Esophagus muscularis mucosa (tissue), 4 donors: ENCODE data around the gene TSHZ3.

Experiments
- EP300 ChIP-seq: sonication (generic); formaldehyde crosslinking; IDR thresholded peaks from one replicate; pipeline ENCODE4 v1.6.1; 2017; ENCODE audit warnings: antibody characterized with exemption
- POLR2A ChIP-seq: fragments of 450-650 bp; IDR thresholded peaks from one replicate; pipeline ENCODE4 v1.6.1; 2017; ENCODE audit warnings: antibody characterized with exemption, moderate library complexity, mild to moderate bottlenecking, low read depth
- TF ChIP-seq, protein P1 (sequence below), 3 experiments: fragments of 200-600 bp in 2 of 3; fragments of 450-650 bp in 1 of 3; sonication (generic) in 2 of 3; IDR thresholded peaks; one replicate each; pipeline ENCODE4 v1.5.1; 2017 to 2019; ENCODE audit warnings: antibody characterized with exemption in 3 of 3, mild to moderate bottlenecking in 2 of 3, moderate library complexity in 1 of 3

DNA sequence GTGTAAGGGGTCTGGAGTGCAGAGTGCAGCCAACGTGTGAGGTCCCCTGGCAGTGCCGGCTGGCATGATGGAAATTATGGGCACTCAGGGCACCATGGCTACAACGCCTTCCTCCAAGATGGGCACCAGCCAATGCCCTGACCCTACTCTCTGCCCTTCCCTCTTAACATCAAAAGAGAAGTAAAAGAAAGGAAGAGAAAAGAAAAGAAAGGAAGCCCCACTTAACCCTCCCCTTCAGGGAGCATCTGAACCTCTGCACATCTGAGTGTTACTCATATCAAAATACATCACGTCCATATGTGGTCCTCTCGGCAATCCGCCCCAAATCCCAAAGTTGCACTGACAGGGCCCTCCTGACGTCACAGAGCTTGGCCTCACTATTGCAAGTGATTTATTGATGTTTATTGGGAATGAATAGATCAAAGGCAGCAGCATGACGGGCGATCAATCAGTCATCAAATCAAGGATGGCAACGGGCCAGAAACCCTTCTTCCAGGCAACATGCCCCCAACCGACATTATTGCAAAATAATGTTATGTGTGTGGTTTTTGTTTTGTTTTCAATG, 1.3 kb downstream of the TSHZ3 start:
- TF ChIP-seq, protein P1, sequence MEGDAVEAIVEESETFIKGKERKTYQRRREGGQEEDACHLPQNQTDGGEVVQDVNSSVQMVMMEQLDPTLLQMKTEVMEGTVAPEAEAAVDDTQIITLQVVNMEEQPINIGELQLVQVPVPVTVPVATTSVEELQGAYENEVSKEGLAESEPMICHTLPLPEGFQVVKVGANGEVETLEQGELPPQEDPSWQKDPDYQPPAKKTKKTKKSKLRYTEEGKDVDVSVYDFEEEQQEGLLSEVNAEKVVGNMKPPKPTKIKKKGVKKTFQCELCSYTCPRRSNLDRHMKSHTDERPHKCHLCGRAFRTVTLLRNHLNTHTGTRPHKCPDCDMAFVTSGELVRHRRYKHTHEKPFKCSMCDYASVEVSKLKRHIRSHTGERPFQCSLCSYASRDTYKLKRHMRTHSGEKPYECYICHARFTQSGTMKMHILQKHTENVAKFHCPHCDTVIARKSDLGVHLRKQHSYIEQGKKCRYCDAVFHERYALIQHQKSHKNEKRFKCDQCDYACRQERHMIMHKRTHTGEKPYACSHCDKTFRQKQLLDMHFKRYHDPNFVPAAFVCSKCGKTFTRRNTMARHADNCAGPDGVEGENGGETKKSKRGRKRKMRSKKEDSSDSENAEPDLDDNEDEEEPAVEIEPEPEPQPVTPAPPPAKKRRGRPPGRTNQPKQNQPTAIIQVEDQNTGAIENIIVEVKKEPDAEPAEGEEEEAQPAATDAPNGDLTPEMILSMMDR (IDR thresholded peaks at IDR 0.05), result no peak
- TF ChIP-seq EP300, result no peak
- no peak for TF ChIP-seq POLR2A
